HG03060 (cell line): ENCODE measurements around the gene MRS2.
"Not testable (repeated sequence)": the region's sequence is repeated elsewhere in the genome, so short reads cannot be mapped to it uniquely, and the experiment has no call there.

Source experiments
- ATAC-seq: cut with Tn5 transposase; IDR thresholded peaks from one replicate; pipeline ENCODE4 v1.9.1; 2021; ENCODE audit warnings: low read depth, moderate number of reproducible peaks; ENCODE audit not compliant: unreplicated experiment

Gene MRS2

DNA sequence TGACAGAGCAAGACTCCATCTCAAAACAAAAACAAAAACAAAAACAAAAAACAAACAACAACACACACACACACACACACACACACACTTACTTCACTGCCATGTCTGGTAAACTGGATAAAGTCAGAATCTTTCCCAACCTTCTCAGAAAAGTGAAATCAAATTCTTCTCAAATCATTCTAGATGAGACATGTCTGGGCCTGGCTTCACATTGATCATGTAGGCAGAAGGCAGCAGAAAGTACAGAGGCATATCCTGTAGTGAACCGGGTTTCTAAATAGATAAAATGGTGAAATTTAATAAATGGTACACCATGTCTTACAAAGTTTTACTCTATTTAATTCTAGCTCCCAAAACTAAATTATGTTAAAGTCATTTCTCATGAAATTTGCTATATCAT lies 14.9 kb upstream of the MRS2 start:
- ATAC-seq = no peak

DNA sequence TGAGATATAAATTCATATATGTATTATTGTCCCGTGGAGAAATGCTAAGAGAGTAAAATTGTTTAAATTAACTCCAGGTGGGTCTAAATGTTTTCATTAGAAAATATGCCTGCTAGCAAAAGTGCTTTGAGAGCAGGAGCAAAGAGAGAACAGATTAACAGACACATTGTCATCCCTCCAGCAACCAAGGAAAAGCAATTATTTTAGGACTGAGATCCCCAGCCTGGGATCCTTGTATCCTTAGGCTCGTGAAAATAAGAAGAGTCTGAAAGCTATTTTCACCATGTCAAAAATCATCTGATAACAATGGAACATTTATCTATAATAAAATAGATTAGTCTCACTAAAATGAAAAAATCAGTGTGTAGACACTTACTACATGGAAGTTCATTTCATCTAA lies 11.5 kb upstream of the MRS2 start:
- no peak for ATAC-seq

GRCh38 chr6:24391756-24392405 lies 10.9 kb upstream of the MRS2 start:
- peak; percentile 93 for ATAC-seq

DNA sequence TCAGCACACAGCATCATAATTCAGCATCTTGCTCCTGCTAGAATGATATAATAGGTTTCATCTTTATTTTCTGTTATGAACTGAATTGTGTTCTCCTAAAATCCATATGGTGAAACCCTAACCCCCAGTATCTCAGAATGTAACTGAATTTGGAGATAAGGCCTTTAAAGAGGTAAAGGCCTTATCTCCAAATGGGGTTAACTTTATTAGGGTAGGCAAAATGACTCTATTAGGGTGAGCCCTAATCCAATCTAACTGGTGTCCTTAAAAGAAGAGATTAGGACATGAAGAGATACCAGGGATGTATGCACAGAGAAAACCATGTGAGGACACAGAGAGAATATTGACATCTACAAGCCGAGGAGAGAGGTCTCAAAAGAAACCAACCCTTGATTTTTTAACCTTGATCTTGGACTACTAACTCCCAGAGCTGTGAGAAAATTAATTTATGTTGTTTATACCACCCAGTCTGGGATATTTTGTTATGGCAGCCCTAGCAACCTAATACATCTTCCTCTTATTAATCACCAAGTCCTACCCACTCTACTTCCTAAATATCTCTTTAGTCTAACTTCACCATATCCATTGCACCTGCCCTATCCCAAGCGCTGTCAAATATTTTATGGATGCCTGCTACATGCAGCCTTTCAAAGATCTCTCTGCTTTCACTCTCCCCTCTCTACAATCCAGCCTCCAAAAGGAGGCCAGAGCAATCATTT lies 8.5 kb upstream of the MRS2 start:
- no peak for ATAC-seq

GRCh38 chr6:24394780-24395437 lies 7.8 kb upstream of the MRS2 start:
- no peak for ATAC-seq

GRCh38 chr6:24396824-24397223 lies 5.9 kb upstream of the MRS2 start:
- no peak for ATAC-seq

DNA sequence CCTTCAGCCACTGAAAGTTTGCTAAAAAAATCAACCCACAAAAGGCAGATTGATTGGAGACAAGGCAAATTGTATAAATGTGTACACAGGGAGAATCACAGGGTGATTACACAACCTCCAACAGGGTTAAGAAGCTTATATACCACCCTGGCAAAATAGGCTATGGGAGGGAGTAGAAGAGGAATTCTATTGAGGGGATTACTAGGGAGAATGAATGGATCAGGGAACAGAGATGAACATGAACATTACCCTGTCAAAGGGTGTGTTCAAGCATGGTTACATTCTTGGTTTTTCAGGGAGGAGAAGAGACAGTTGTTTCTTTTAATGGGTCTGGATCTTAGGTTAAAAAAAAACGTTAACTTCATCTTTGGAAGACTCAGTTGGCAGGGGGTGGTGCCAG lies 5.1 kb upstream of the MRS2 start:
- ATAC-seq = no peak

- ATAC-seq = not testable (repeated sequence)
Observed at GRCh38 chr6:24400045-24401039, 2.4 kb upstream of the MRS2 start.

DNA sequence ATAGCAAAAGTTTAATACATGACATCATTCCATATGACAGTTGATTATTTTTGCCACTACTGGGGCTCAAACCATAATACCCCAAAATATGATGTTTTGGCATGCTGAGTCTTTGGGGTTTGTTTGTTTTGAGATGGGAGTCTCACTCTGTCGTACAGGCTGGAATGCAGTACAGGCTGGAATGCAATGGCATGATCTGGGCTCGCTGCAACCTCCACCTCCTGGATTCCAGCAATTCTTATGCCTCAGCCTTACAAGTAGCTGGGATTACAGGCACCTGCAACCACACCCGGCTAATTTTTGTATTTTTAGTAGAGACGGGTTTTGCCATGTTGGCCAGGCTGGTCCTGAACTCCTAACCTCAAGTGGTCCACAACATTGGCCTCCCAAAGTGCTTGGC lies 1.3 kb upstream of the MRS2 start:
- no peak for ATAC-seq

GRCh38 chr6:24403501-24403824 lies 727 bp downstream of the MRS2 start:
- ATAC-seq = no peak

- ATAC-seq = no peak
Observed at GRCh38 chr6:24405262-24405661, 2.5 kb downstream of the MRS2 start.

GRCh38 chr6:24408719-24409410 lies 6.1 kb downstream of the MRS2 start:
- peak; percentile 88 for ATAC-seq

GRCh38 chr6:24410622-24411021 lies 7.9 kb downstream of the MRS2 start:
- ATAC-seq = no peak

DNA sequence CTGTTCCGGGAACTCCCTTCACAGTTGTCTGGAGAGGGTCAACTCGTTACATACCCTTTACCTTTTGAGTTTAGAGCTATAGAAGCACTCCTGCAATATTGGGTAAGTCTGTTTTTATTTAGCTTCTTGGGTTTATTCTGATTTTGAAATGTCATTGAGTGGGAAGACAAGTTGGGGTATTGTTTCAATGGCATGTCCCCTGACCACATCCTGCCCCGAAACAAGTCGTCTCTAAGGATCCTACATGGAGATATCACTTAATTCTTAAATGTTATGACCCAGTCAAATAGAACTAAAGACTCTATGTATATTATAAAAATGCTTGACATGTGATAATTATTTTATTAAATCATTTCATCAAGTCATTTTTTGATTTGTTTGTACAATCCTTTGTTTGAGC lies 9.6 kb downstream of the MRS2 start:
- no peak for ATAC-seq

- ATAC-seq = not testable (repeated sequence)
Observed at GRCh38 chr6:24414531-24414930, 11.8 kb downstream of the MRS2 start.

- ATAC-seq = peak; percentile 54
Observed at GRCh38 chr6:24415753-24416152, 13.0 kb downstream of the MRS2 start.

- ATAC-seq = no peak
Observed at GRCh38 chr6:24419526-24419925, 16.8 kb downstream of the MRS2 start.

GRCh38 chr6:24425091-24425490 lies 22.4 kb downstream of the MRS2 start:
- no peak for ATAC-seq

GRCh38 chr6:24426729-24427446 lies 24.2 kb downstream of the MRS2 start:
- no peak for ATAC-seq

DNA sequence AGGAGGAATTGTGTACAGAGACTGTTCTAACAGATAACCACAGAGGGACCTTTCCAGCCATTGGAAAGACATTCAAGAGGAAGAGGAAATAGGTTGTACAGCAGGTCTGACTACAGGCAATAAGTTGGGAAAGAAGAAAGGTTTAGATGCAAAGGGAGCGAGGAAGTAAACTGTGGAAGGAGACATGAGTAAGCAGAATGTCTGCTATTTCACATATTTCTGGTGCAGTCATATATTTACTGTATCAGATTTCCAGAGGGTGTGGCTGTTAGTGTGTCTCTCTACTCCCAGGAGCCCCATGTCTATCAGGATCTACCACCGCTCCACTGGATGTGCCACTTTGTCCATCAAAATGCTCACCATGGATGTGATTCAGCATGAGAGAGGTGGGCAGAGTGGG lies 25.9 kb downstream of the MRS2 start:
- ATAC-seq = no peak
